HG02938 (cell line): ENCODE measurements around the gene SYCP3.
A peak's percentile ranks its signal among the peaks of the same experiment; 100 is the strongest.
"Not testable (repeated sequence)": the region's sequence is repeated elsewhere in the genome, so short reads cannot be mapped to it uniquely, and the experiment has no call there.

Source experiments
- ATAC-seq: cut with Tn5 transposase; IDR thresholded peaks from one replicate; pipeline ENCODE4 v1.9.1; 2021; ENCODE audit warnings: mild to moderate bottlenecking, moderate library complexity; ENCODE audit not compliant: unreplicated experiment

SYCP3 gene

DNA sequence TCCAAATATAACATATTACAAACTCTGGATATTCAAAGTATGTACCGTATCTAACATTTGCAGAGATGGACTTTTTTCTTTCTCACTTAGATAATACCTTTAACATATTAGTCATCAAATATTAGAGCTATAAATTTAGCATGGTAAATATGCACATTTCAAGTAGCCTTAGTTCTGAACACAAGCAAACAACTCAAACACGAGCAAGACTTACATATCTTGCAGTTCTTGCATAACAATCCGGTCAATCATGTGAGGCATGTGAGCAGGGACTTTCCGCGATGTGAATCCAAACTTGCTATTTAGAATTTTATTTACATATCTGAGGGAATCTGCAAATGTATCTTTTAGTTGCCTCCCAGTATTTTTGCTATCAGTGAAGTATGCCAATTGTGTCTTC is 22.1 kb upstream of the SYCP3 start:
- no peak for ATAC-seq

DNA sequence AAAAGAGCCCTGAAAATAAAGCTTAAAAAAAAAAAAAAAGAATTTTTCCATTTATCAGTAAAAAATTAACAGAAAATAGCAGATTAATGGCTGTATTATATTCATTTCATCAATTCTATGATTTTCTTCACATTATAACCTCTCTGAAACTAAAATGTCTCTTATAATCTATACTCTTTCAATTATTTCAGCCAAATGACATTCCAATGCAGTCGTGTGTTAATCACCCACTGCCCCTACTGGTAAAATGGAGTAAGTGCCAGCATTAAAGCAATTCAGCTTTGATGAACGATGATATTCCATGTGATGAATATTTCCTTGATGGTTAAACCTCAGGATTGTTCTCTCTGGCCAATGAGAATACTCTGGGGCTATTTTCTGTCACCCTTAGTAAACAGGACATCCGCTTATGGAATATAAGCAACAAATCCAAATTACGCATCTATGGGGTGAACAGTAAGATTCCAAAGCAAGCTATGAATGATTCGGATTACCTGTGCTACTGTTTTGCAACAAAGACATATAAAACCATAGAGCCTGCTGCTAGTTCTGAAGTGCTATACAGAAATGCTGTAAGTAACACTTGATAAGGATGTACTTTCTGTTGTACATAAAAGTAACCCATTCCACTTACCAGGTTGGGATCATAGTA is 20.3 kb upstream of the SYCP3 start:
- ATAC-seq, result no peak

DNA sequence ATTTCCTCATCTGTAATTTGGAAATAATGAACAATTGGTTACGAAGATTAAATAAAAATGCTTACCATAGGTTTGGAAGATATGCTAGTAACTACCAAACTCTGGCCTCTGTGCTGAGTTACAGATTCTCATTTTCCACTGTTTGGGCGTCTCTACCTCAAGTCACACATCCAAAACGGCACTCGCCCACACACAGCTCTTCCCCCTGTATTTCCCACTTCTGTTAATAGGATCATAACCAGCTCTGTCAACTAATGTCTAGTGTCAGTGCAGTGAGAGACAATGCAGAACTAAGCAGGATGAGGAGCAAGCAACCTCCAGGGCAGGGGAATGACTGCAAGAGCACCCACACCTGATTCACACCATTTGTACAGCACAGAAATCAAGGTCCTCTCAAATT is 10.9 kb upstream of the SYCP3 start:
- no peak for ATAC-seq

GRCh38 chr12:101749657-101750056 is 10.4 kb upstream of the SYCP3 start:
- ATAC-seq, result no peak

GRCh38 chr12:101748907-101749306 is 9.6 kb upstream of the SYCP3 start:
- no peak for ATAC-seq

DNA sequence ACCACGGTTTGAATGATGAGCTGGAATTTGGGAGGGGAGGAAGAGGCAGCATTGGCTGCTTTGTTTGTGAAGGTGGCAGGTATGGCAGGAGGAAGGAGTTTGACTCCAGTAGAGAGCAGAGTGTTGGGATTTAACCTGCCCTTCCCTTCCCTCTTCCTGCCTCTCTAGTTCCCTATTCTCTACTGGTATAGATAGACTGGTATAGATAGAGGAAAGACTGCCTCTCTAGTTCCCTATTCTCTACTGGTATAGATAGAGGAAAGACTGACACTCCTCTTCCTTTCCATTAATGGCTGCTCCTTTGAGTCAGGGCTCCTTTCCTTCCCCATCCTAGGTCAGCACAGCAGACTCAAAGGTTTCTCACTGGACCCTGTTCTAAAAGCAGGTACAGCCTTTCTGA is 8.4 kb upstream of the SYCP3 start:
- ATAC-seq, result no peak

DNA sequence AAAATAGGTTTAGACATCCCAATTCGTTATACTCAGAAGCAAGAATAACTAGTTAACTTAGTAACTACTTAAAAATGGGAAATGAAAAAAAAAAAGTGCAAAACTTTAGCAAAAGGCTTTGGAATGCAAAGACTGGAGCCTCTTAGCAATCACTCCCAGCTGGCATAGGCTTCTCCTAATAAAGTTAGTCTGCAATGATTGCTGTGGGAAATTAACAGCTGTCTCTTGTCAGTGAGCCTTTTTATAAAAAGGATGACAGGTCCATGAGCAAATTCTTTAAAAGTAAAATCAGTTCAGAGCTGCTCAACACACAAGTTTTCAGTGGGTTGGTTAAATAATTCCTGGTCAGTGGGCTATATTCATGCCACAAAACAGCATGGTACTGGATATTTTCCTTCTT is 7.4 kb upstream of the SYCP3 start:
- ATAC-seq, result no peak

DNA sequence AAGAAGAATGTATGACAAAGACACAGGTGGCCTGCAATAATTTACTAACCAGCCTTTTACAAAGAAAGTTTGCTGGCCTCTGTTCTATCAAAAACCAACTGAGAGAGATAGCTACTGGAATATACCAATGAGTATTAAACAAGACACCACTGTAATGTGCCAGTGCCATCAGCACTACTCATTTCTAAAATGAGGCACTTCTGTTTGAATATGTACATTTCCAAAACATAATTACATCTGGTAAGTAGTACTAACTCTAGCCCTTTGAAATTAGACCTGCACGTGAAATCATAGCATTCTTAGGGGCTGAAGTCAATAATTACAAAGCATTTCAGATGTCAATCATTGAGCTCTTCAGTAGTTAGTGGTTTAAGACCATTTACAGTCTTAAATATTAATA is 6.9 kb upstream of the SYCP3 start:
- no peak for ATAC-seq

DNA sequence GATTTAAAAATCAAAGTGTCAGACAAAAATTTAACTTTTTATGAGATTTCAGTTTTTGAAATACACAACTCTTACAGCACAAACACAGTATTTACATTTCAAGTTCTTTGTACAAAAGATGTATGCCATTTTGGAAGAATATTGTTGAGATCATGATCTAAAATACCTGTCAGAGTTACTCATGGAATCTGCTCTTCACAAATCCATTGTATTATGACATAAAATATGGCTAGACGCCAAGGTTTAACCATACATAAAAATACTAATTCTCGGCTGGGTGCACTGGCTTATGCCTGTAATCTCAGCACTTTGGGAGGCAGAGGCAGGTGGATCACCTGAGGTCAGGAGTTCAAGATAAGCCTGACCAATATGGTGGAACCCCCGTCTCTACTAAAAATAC is 6.2 kb upstream of the SYCP3 start:
- no peak for ATAC-seq

GRCh38 chr12:101743724-101744472 is 4.6 kb upstream of the SYCP3 start:
- peak; percentile 98 for ATAC-seq

- ATAC-seq, result no peak
Observed at GRCh38 chr12:101743242-101743641, 4.0 kb upstream of the SYCP3 start.

GRCh38 chr12:101740980-101741379 is 1.7 kb upstream of the SYCP3 start:
- no peak for ATAC-seq

GRCh38 chr12:101740566-101740965 is 1.3 kb upstream of the SYCP3 start:
- no peak for ATAC-seq

- ATAC-seq, result no peak
Observed at GRCh38 chr12:101737476-101737875, 1.8 kb downstream of the SYCP3 start.

DNA sequence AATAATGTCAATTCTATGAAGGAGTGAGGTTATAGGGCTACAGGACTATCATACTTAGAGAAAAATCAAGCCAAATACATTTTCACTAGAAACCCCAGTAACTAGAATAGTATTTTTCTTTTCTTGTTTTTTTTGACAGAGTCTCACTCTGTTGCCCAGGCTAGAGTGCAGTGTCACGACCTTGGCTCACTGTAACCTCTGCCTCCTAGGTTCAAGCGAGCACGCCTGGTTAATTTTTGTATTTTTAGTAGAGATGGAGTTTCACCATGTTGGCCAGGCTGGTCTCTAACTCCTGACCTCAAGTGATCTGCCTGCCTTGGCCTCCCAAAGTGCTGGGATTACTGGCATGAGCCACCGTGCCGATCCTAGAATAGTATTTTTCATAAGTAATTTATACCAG is 4.8 kb downstream of the SYCP3 start:
- ATAC-seq, result not testable (repeated sequence)

DNA sequence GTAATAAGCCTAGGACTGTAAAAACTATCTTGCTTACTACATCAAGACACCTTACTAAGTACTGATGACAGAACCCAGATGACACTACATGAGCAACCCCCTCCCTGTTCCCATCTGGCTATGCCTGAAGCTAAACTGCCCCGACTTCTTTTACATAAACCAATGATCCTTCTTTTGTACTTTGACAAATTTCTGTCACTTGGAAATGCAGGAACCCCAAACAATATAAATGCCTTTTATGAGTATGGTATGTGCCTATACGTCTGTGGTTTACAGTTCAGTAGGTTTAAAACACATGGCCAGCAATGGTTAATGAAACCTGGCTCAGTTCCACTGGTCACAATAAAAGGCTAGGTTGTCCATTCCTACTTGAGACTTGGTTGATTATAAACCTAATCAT is 6.1 kb downstream of the SYCP3 start:
- no peak for ATAC-seq

- ATAC-seq, result no peak
Observed at GRCh38 chr12:101732318-101732717, 6.9 kb downstream of the SYCP3 start.

DNA sequence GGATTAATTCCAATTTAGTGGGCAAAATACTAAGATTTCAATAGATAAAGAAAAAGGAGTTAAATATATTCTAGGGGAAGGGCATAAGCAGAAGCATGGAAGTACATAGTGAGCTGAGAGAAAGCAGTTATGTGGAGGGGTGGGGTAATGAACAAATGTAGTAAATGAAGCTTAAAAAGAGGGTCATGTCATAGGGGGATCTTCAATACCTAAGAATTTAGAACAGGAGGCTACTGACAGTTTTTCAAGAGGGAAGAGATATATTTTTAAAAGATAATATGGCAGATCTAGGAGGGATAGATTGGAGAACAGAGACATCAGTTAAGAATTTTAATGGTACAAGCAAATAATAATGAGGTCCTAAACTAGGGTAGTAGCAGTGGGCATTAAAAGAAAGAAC is 9.4 kb downstream of the SYCP3 start:
- ATAC-seq, result no peak

- no peak for ATAC-seq
Observed at GRCh38 chr12:101727098-101727497, 12.2 kb downstream of the SYCP3 start.

GRCh38 chr12:101722392-101722791 is 16.9 kb downstream of the SYCP3 start:
- ATAC-seq, result no peak

- ATAC-seq, result no peak
Observed at GRCh38 chr12:101720118-101720517, 19.1 kb downstream of the SYCP3 start.

- no peak for ATAC-seq
Observed at GRCh38 chr12:101719566-101719965, 19.7 kb downstream of the SYCP3 start.
